HepG2 (cell line): ENCODE measurements around the gene GLCE. TPM values are rescaled to one million over a fixed set of nuclear protein-coding genes. Genes with fewer than 3 reads are reported as not detected.
A peak's percentile ranks its signal among the peaks of the same experiment; 100 is the strongest.

Experiments used
- ATAC-seq: fragments of 200-7000 bp; cut with Tn5 transposase; 3 replicates; pipeline ENCODE4 v1.9.1; 2020; ENCODE audit warnings: mild to moderate bottlenecking, moderate library complexity
- BruUV-seq: library from RNA; stranded (reverse); fragments of 400-500 nt; replicated peaks from 2 replicates; lab custom pipeline; 2021; lab: Mats Ljungman, UMichigan
- CTCF ChIA-PET: fragments of 300-600 bp; formaldehyde crosslinking; extraction: SDS; loops from one replicate; lab custom pipeline; 2021; ENCODE audit warnings: low total read pairs, inconsistent platforms, low intra/inter-chr PET ratio; lab: Yijun Ruan, JAX
- POLR2A ChIA-PET: fragments of 350-600 bp; sonication (Branson Sonifier 250); formaldehyde crosslinking; loops from one replicate; lab custom pipeline; 2020; ENCODE audit warnings: antibody characterized with exemption, inconsistent platforms; lab: Yijun Ruan, JAX
- DNase-seq: peaks from one replicate; pipeline ENCODE4 v3.0.0-alpha.2; 2015; ENCODE audit warnings: low spot score
- FAIRE-seq: peaks from 3 replicates; lab custom pipeline; 2011; peaks lifted over from hg19 to GRCh38; lab: Jason Lieb, UNC
- H2AFZ ChIP-seq: one replicate; pipeline ENCODE4 v1.6.1; 2011; ENCODE audit warnings: low read length, inconsistent platforms
- H3K27ac ChIP-seq: fragments of 300-600 bp; 3 replicates; pipeline ENCODE4 v1.8.0; 2011; ENCODE audit warnings: mixed run types, mild to moderate bottlenecking, mixed read lengths, low read length, inconsistent platforms; ENCODE audit not compliant: insufficient read depth; ENCODE audit errors: extremely low read length
- H3K27me3 ChIP-seq, 2 experiments: fragments of 200-600 bp in 1 of 2; 2 replicates in 1 of 2; 3 replicates in 1 of 2; pipeline versions ENCODE4 v1.6.0 to v1.8.0; 2011; ENCODE audit warnings: low read length in 2 of 2, mild to moderate bottlenecking in 2 of 2, moderate library complexity in 2 of 2, inconsistent platforms in 1 of 2; ENCODE audit not compliant: insufficient read depth in 2 of 2, control insufficient read depth in 1 of 2
- H3K36me3 ChIP-seq, 2 experiments: fragments of 200-600 bp in 1 of 2; replicated peaks in 1 of 2; 2 replicates in 1 of 2; 3 replicates in 1 of 2; pipeline versions ENCODE4 v1.5.1 to v1.8.0; 2011; ENCODE audit warnings: low read length in 2 of 2, inconsistent platforms in 1 of 2; ENCODE audit not compliant: insufficient read depth in 2 of 2, control insufficient read depth in 1 of 2
- H3K4me1 ChIP-seq: 2 replicates; pipeline ENCODE4 v1.5.1; 2012; ENCODE audit warnings: low read length, inconsistent platforms; ENCODE audit not compliant: insufficient read depth
- H3K4me2 ChIP-seq: 2 replicates; pipeline ENCODE4 v1.6.0; 2011; ENCODE audit warnings: low read depth, low read length, inconsistent platforms
- H3K4me3 ChIP-seq, 3 experiments: fragments of 200-600 bp in 1 of 3; sonication (generic), shearing (Covaris generic) in 1 of 3; replicated peaks in 1 of 3; 2 replicates each; pipeline ENCODE4 v1.5.1; 2011 to 2016; ENCODE audit warnings: low read length in 3 of 3, inconsistent platforms in 2 of 3, low read depth in 2 of 3, mild to moderate bottlenecking in 2 of 3, control low read depth in 1 of 3, mixed read lengths in 1 of 3; ENCODE audit not compliant: insufficient read depth in 1 of 3
- H3K79me2 ChIP-seq: one replicate; pipeline ENCODE4 v1.6.1; 2011; ENCODE audit warnings: low read length, inconsistent platforms; ENCODE audit not compliant: insufficient read depth
- H3K9ac ChIP-seq: 2 replicates; pipeline ENCODE4 v1.6.0; 2011; ENCODE audit warnings: mild to moderate bottlenecking, low read depth, low read length, inconsistent platforms; ENCODE audit not compliant: insufficient read depth
- H3K9me3 ChIP-seq: 2 replicates; pipeline ENCODE4 v1.5.1; 2012; ENCODE audit warnings: mild to moderate bottlenecking, low read length
- H4K20me1 ChIP-seq: 2 replicates; pipeline ENCODE4 v1.6.0; 2011; ENCODE audit warnings: inconsistent platforms, mild to moderate bottlenecking, low read length, moderate library complexity; ENCODE audit not compliant: insufficient read depth
- AGO2 ChIP-seq: fragments of 200-400 bp; formaldehyde crosslinking; optimal IDR thresholded peaks from 2 replicates; pipeline ENCODE3; 2017; ENCODE audit warnings: mild to moderate bottlenecking, low read depth, low read length, moderate library complexity
- CCAR2 ChIP-seq: fragments of 200-400 bp; formaldehyde crosslinking; optimal IDR thresholded peaks from 2 replicates; pipeline ENCODE3; 2018; ENCODE audit warnings: low read depth, mild to moderate bottlenecking, low read length, moderate library complexity
- DZIP1 ChIP-seq: sonication (generic); formaldehyde crosslinking; IDR thresholded peaks from 2 replicates; pipeline ENCODE4 v1.5.0; 2020; ENCODE audit warnings: mild to moderate bottlenecking, missing genetic modification reagents
- JDP2 ChIP-seq: sonication (generic); formaldehyde crosslinking; IDR thresholded peaks from 2 replicates; pipeline ENCODE4 v1.8.1; 2022; ENCODE audit warnings: missing genetic modification reagents, borderline replicate concordance
- SP140L ChIP-seq: sonication (generic); formaldehyde crosslinking; IDR thresholded peaks from 2 replicates; pipeline ENCODE4 v1.4.0; 2020; ENCODE audit warnings: missing genetic modification reagents, borderline replicate concordance
- ZNF101 ChIP-seq: sonication (generic); formaldehyde crosslinking; IDR thresholded peaks from 2 replicates; pipeline ENCODE4 v1.4.0; 2020; ENCODE audit warnings: mild to moderate bottlenecking, low read depth, missing genetic modification reagents, borderline replicate concordance
- ZNF317 ChIP-seq: sonication (generic); formaldehyde crosslinking; IDR thresholded peaks from 2 replicates; pipeline ENCODE4 v1.5.0; 2020; ENCODE audit warnings: mild to moderate bottlenecking, missing genetic modification reagents
- ZNF446 ChIP-seq: sonication (generic); formaldehyde crosslinking; IDR thresholded peaks from 2 replicates; pipeline ENCODE4 v1.5.0; 2020; ENCODE audit warnings: mild to moderate bottlenecking, missing genetic modification reagents
- ZNF629 ChIP-seq: sonication (generic); formaldehyde crosslinking; conservative IDR thresholded peaks from 2 replicates; pipeline ENCODE4 v1.5.0; 2020; ENCODE audit warnings: missing genetic modification reagents
- WGBS: methylation state at CpG from one replicate; pipeline ENCODE4 v1.1.6; 2017; ENCODE audit warnings: low lambda C conversion rate; 5-methylcytosine and 5-hydroxymethylcytosine counted together
- in situ Hi-C: cut with HindIII; loops from 2 replicates; pipeline ENCODE4 v1.10.0; 2017; ENCODE audit warnings: low pct_unique_long_range_greater_than_20kb; ENCODE audit not compliant: extremely low pct_ligation_motif_present
- intact Hi-C: fragments of 100-400 bp; cut with micrococcal nuclease; formaldehyde crosslinking; loops from one replicate; pipeline ENCODE4 v1.10.0; 2022; ENCODE audit not compliant: unreplicated experiment
- polyA plus RNA-seq, 8 experiments: library from polyadenylated mRNA; depleted of rRNA in 3 of 8; stranded (reverse) in 7 of 8; unstranded in 1 of 8; fragments of >200 nt; fragmentation: Illumina TruSeq in 4 of 8; extraction: Trizol in 4 of 8; gene quantifications; 2 replicates each; pipeline versions ENCODE4 v1.2.1 to v1.2.3, GENCODE V29; 2011 to 2016; ENCODE audit warnings: low read depth in 4 of 8, missing spikeins in 1 of 8, mixed read lengths in 1 of 8; ENCODE audit not compliant: insufficient read depth in 1 of 8
- total RNA-seq, 5 experiments: library from RNA; depleted of rRNA; stranded (reverse); fragments of >200 nt; fragmentation: Illumina TruSeq; extraction: Trizol; gene quantifications; 2 replicates each; pipeline ENCODE4 v1.2.3, GENCODE V29; 2016; ENCODE audit warnings: low read depth in 1 of 5

GLCE gene
- total and polyA plus RNA-seq, 2 of the 13 experiments (the other 11 are each of a cell fraction or from before 2014, with no cell fraction given) = 12.9 to 23.4 TPM

- TF ChIP-seq DZIP1 (CRISPR knock-in tag) (no peak), ZNF317 (CRISPR knock-in tag) (no peak), JDP2 (no peak), ZNF446 (CRISPR knock-in tag) (no peak), ZNF629 (CRISPR knock-in tag) (peak; percentile 75), CCAR2 (no peak)
Measured at GRCh38 chr15:69132977-69133861, 27.2 kb upstream of the GLCE start (continued).

GRCh38 chr15:69133862-69134519, 26.4 kb upstream of the GLCE start:
- H3K27ac ChIP-seq = no peak overlapping the region
- H2AFZ ChIP-seq = no peak overlapping the region
- intact Hi-C loops (no loop called here), in situ Hi-C loops (no loop called here)
- POLR2A ChIA-PET = no interaction called here
- peaks cover 45% of the 10 kb centered on the region for H3K4me1 ChIP-seq
- H3K4me2 ChIP-seq = no peak overlapping the region
- WGBS = 0% methylated on average over 3 of the region's 5 CpGs
- no peak overlapping the region for H3K4me3 ChIP-seq
- H3K36me3 ChIP-seq = no peaks in the 10 kb centered on the region
- H3K9ac ChIP-seq = no peak overlapping the region
- H4K20me1 ChIP-seq = no peaks in the 10 kb centered on the region
- 0 out of 5 replicates have a peak, but pooled peaks cover 0 to 11% of the 10 kb centered on the region in 2 experiments for H3K27me3 ChIP-seq
- H3K9me3 ChIP-seq = no peaks in the 10 kb centered on the region
- BruUV-seq = no TSS peak
- ATAC-seq (peak; percentile 20; the same call in 1 of the 3 replicates), DNase-seq (no peak), FAIRE-seq (no peak)
- no peaks in the 10 kb centered on the region for H3K79me2 ChIP-seq
- CTCF ChIA-PET = no interaction called here
- no peak for TF ChIP-seq SP140L (CRISPR knock-in tag)
- TF ChIP-seq ZNF101 = no peak
- no peak for TF ChIP-seq AGO2
